Mucosa of stomach (tissue), 1 donor: Measurements from ENCODE around the gene ANG.
"Not testable (repeated sequence)": the region's sequence is repeated elsewhere in the genome, so short reads cannot be mapped to it uniquely, and the experiment has no call there.

Experiments used
- H3K27me3 ChIP-seq: one replicate; pipeline ENCODE4 v1.7.0; 2013; ENCODE audit warnings: mild to moderate bottlenecking, low read length; ENCODE audit not compliant: control insufficient read depth, insufficient read depth
- H3K36me3 ChIP-seq: one replicate; pipeline ENCODE4 v1.7.0; 2013; ENCODE audit warnings: low read length; ENCODE audit not compliant: control insufficient read depth, insufficient read depth
- H3K4me1 ChIP-seq: one replicate; pipeline ENCODE4 v1.7.0; 2013; ENCODE audit warnings: mild to moderate bottlenecking, low read length; ENCODE audit not compliant: control insufficient read depth, insufficient read depth
- H3K4me3 ChIP-seq: one replicate; pipeline ENCODE4 v1.7.0; 2013; ENCODE audit warnings: low read length
- H3K9ac ChIP-seq: one replicate; pipeline ENCODE4 v1.7.0; 2013; ENCODE audit warnings: mild to moderate bottlenecking, low read length, moderate library complexity
- H3K9me3 ChIP-seq: one replicate; pipeline ENCODE4 v1.7.0; 2013; ENCODE audit warnings: mild to moderate bottlenecking, low read length, moderate library complexity; ENCODE audit not compliant: control insufficient read depth
- donor health status: Pancreatic carcinoma.

The ANG gene

GRCh38 chr14:20688167-20688839 is at the start of gene ANG:
Gene ANG (plus strand): TSS chr14:20688764. CDS start chr14:20693565, 4,801 bp downstream.
- peaks cover 28% of the 10 kb centered on the region for H3K4me1 ChIP-seq
- no peak within 1 kb of the TSS for H3K4me3 ChIP-seq
- H3K9ac ChIP-seq, result peak within 1 kb of the TSS; percentile 38
- no peaks in the 10 kb centered on the region for H3K27me3 ChIP-seq
- no peaks in the 10 kb centered on the region for H3K9me3 ChIP-seq
- H3K36me3 ChIP-seq, result peaks cover 4% of the 10 kb centered on the region

- Histone ChIP-seq H3K4me3 (no peak within 1 kb of the TSS), H3K27me3 (peaks cover 10% of the 10 kb centered on the region), H3K9ac (no peak within 1 kb of the TSS), H3K9me3 (no peaks in the 10 kb centered on the region), H3K36me3 (no peaks in the 10 kb centered on the region), H3K4me1 (no peaks in the 10 kb centered on the region)
Observed at GRCh38 chr14:20641591-20641990, 47.0 kb upstream of the ANG start, which contains the start of gene OR6S1. Gene OR6S1 (minus strand): TSS chr14:20641691. CDS start chr14:20641691, 0 bp downstream.

- H3K36me3 ChIP-seq, result no peaks in the 10 kb centered on the region
- no peak overlapping the region for H3K4me3 ChIP-seq
- no peaks in the 10 kb centered on the region for H3K4me1 ChIP-seq
- peaks cover 5% of the 10 kb centered on the region for H3K27me3 ChIP-seq
- H3K9me3 ChIP-seq, result no peaks in the 10 kb centered on the region
- no peak overlapping the region for H3K9ac ChIP-seq
Observed at GRCh38 chr14:20642182-20642581, 46.4 kb upstream of the ANG start.

- not testable (repeated sequence) for H3K9ac ChIP-seq, H3K9me3 ChIP-seq, H3K4me1 ChIP-seq, H3K4me3 ChIP-seq, H3K36me3 ChIP-seq, H3K27me3 ChIP-seq
Observed at GRCh38 chr14:20642755-20643154, 45.8 kb upstream of the ANG start.

- H3K36me3 ChIP-seq, result no peaks in the 10 kb centered on the region
- no peaks in the 10 kb centered on the region for H3K4me1 ChIP-seq
- H3K9me3 ChIP-seq, result no peaks in the 10 kb centered on the region
- H3K4me3 ChIP-seq, result no peak overlapping the region
- no peak overlapping the region for H3K9ac ChIP-seq
- peaks cover 4% of the 10 kb centered on the region for H3K27me3 ChIP-seq
Observed at GRCh38 chr14:20644520-20644919, 44.0 kb upstream of the ANG start.

- peaks cover 4% of the 10 kb centered on the region for H3K27me3 ChIP-seq
- no peaks in the 10 kb centered on the region for H3K36me3 ChIP-seq
- H3K9me3 ChIP-seq, result no peaks in the 10 kb centered on the region
- H3K4me1 ChIP-seq, result no peaks in the 10 kb centered on the region
- no peak overlapping the region for H3K4me3 ChIP-seq
- no peak overlapping the region for H3K9ac ChIP-seq
Observed at GRCh38 chr14:20645481-20645880, 43.1 kb upstream of the ANG start.

GRCh38 chr14:20652996-20653975 is 35.3 kb upstream of the ANG start:
- Histone ChIP-seq H3K4me1 (no peaks in the 10 kb centered on the region), H3K27me3 (peaks cover 50% of the 10 kb centered on the region), H3K4me3 (no peak overlapping the region), H3K9me3 (no peaks in the 10 kb centered on the region), H3K9ac (no peak overlapping the region), H3K36me3 (no peaks in the 10 kb centered on the region)

GRCh38 chr14:20655851-20656250 is 32.7 kb upstream of the ANG start:
- Histone ChIP-seq H3K9ac (no peak overlapping the region), H3K36me3 (no peaks in the 10 kb centered on the region), H3K4me1 (no peaks in the 10 kb centered on the region), H3K4me3 (no peak overlapping the region), H3K27me3 (peaks cover 50% of the 10 kb centered on the region), H3K9me3 (no peaks in the 10 kb centered on the region)

GRCh38 chr14:20656274-20656673 is 32.3 kb upstream of the ANG start:
- Histone ChIP-seq H3K36me3 (no peaks in the 10 kb centered on the region), H3K27me3 (peaks cover 49% of the 10 kb centered on the region), H3K9ac (no peak overlapping the region), H3K4me1 (no peaks in the 10 kb centered on the region), H3K9me3 (no peaks in the 10 kb centered on the region), H3K4me3 (no peak overlapping the region)

GRCh38 chr14:20657216-20658211 is 31.1 kb upstream of the ANG start:
- H3K9me3 ChIP-seq, result no peaks in the 10 kb centered on the region
- H3K27me3 ChIP-seq, result peaks cover 39% of the 10 kb centered on the region
- H3K4me3 ChIP-seq, result no peak overlapping the region
- H3K36me3 ChIP-seq, result no peaks in the 10 kb centered on the region
- no peak overlapping the region for H3K9ac ChIP-seq
- no peaks in the 10 kb centered on the region for H3K4me1 ChIP-seq

GRCh38 chr14:20658246-20658645 is 30.3 kb upstream of the ANG start:
- no peak overlapping the region for H3K4me3 ChIP-seq
- H3K27me3 ChIP-seq, result peaks cover 32% of the 10 kb centered on the region
- H3K4me1 ChIP-seq, result peaks cover 3% of the 10 kb centered on the region
- no peaks in the 10 kb centered on the region for H3K9me3 ChIP-seq
- H3K9ac ChIP-seq, result no peak overlapping the region
- H3K36me3 ChIP-seq, result no peaks in the 10 kb centered on the region
